ENCODE measurements around the gene RPUSD4.

- TF ChIP-seq ATF3 (IDR thresholded peaks at IDR 0.05; ENCODE audit: borderline replicate concordance, extremely low read depth, low read depth, low read length) (no peak), CTCF (IDR thresholded peaks at IDR 0.05 in 2 of 3, conservative IDR thresholded peaks at IDR 0.05 in 1 of 3; ENCODE audit: control insufficient read depth in 2 of 3, extremely low read depth in 1 of 3, insufficient read depth in 1 of 3, low read depth in 3 of 3, low read length in 3 of 3) (no peak), FOXK2 (IDR thresholded peaks at IDR 0.05) (no peak), MAX (IDR thresholded peaks at IDR 0.05; ENCODE audit: low read depth, low read length) (no peak), NR2C2 (IDR thresholded peaks at IDR 0.05; ENCODE audit: borderline replicate concordance, control insufficient read depth, insufficient read length, low read depth) (no peak)
Observed at GRCh38 chr11:126217491-126217890, 6.0 kb upstream of the RPUSD4 start.

Measured in GM12878 (cell line).